Activated CD8-positive, alpha-beta memory T cell treated with anti-CD3 and anti-CD28 coated beads, Interleukin-2, amount 50 U/mL, for 1 hour (primary cell): Measurements from ENCODE around the gene DYNC1H1.
"Not testable (repeated sequence)": the region's sequence is repeated elsewhere in the genome, so short reads cannot be mapped to it uniquely, and the experiment has no call there.

Source experiments
- DNase-seq: peaks from one replicate; pipeline ENCODE4 v3.0.0-alpha.2; 2020; ENCODE audit errors: extremely low read depth

The DYNC1H1 gene

DNA sequence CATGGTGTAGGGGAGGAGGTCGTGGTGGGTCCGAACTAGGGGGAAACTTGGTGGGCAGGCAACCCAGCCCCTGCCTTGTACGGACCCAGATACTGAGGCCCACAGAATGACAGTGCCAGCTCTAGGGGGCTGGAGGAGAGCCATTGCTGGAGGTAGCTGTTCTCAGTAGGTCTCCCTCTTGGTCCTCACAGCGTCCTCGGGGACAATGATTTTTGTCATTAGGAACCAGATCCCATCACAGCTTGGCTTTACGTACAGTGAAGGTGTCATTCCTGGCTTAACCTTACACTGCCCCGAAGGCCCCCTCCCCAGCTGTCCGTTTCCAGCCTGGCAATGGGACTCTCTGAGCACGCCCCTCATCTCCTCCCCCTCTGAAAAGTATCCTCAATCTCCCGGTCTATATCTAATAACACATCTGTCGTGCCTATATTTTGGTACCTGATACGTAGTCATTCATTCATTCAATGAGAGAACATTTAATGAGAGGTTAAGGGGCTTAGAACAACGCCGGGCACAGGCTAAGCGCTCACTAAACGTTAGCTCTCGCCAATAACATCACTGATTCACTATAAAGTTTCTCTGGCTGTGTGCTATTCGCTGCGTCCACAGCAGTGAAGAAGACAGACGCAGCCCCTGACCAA, 597 bp upstream of the DYNC1H1 start:
- DNase-seq, result no peak

- no peak for DNase-seq
Observed at GRCh38 chr14:101965181-101965544, 790 bp downstream of the DYNC1H1 start.

GRCh38 chr14:101965770-101966722, 1.7 kb downstream of the DYNC1H1 start:
- no peak for DNase-seq

DNA sequence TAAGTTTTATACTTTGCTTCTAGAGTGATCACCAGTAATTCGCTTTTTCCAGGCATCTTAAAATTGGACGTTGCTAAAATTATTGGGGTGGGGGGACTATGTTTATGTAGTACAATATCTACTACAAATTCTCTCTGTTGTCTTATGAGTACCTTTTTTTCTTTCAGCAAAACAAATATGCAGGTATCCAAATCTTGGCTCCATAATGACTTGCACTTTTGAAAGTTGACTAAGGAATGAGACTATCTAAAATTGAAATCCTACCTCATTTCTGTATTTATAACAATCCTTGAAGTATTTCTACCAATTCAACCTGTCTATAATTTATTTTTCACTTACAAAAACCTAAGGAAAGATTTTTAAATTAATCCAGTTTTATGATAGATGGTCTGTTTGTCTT, 2.4 kb downstream of the DYNC1H1 start:
- no peak for DNase-seq

- no peak for DNase-seq
Observed at GRCh38 chr14:101968186-101968585, 3.8 kb downstream of the DYNC1H1 start.

DNA sequence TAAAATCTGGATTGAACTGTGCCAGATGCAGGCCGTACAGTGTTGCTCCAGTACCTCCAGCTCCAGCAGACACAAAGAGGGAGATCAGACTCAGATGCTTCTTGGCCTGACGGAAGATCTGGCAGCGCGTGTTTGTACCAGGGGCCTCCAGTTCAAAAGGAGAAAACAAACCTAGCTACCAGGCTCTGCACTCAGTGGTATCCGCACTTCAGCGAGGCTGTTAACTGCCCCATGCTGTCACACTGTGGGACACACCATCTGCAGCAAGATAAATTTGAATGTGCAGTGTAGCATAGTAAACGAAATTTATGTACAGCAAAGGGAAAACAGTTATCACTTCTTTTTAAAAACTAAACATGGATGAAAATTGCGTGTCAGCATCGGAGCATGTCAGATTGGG, 5.1 kb downstream of the DYNC1H1 start:
- no peak for DNase-seq

GRCh38 chr14:101970830-101971400, 6.5 kb downstream of the DYNC1H1 start:
- DNase-seq, result no peak

DNA sequence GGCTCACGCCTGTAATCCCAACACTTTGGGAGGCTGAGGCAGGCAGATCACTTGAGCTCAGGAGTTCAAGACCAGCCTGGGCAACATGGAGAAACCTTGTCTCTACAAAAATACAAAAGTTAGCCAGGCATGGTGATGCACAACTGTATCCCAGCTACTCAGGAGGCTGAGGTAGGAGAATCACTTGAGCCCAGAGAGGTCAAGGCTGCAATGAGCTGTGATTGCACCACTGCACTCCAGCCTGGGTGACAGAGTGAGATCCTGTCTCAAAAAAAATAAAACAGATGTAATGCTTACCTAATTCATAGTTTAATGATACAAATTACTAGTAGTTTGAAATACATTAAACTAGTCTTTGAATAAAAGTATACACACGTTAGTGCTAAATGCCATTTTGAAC, 7.1 kb downstream of the DYNC1H1 start:
- not testable (repeated sequence) for DNase-seq

GRCh38 chr14:101972126-101972866, 7.9 kb downstream of the DYNC1H1 start:
- no peak for DNase-seq

GRCh38 chr14:101973356-101973755, 9.0 kb downstream of the DYNC1H1 start:
- DNase-seq, result no peak

DNA sequence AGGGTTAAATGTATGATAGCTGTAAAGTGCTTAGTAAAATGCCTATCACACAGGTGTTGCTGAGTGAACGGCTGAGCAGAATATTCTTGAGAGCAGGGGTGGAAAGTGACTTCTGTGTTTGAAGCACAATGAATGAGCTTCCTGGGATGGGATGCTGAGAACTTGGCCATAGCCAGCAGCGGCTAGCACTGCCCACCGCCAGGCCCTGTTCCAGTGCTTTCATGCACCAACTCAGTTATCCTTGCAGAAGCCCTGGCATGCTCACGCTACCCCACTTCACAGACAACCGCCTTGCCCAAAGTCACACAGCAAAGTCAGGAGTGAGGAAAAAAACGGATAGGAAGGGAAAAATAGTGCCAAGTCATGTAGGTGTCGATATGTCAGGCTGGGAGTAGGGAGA, 10.9 kb downstream of the DYNC1H1 start:
- DNase-seq, result no peak

- DNase-seq, result no peak
Observed at GRCh38 chr14:101977311-101978071, 13.1 kb downstream of the DYNC1H1 start.

DNA sequence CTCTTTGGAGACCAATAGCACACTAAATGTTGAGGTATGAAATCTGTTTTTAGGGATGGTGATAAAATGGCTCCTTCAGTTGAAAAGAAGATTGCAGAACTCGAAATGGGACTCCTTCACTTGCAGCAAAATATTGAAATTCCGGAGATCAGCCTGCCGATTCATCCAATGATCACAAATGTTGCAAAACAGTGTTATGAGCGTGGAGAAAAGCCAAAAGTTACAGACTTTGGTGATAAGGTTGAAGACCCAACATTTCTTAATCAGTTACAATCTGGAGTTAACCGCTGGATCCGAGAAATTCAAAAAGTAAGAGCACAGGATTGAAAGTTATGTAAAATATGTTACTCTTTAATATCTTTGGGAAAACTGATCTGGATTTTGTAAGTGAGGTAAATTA, 15.3 kb downstream of the DYNC1H1 start:
- DNase-seq, result no peak

- DNase-seq, result no peak
Observed at GRCh38 chr14:101980251-101980650, 15.9 kb downstream of the DYNC1H1 start.

- DNase-seq, result no peak
Observed at GRCh38 chr14:101980700-101981099, 16.3 kb downstream of the DYNC1H1 start.

- no peak for DNase-seq
Observed at GRCh38 chr14:101982621-101983020, 18.2 kb downstream of the DYNC1H1 start.

- not testable (repeated sequence) for DNase-seq
Observed at GRCh38 chr14:101984831-101985230, 20.5 kb downstream of the DYNC1H1 start.

DNA sequence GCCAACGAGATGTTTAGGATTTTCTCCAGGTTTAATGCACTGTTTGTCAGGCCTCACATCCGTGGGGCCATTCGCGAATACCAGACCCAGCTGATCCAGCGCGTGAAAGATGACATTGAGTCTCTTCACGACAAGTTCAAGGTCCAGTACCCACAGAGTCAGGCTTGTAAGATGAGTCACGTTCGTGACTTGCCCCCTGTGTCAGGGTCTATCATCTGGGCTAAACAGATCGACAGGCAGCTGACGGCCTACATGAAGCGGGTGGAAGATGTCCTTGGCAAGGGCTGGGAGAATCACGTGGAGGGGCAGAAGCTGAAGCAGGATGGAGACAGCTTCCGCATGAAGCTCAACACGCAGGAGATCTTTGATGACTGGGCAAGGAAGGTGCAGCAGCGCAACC, 21.6 kb downstream of the DYNC1H1 start:
- no peak for DNase-seq

GRCh38 chr14:101986953-101987352, 22.6 kb downstream of the DYNC1H1 start:
- no peak for DNase-seq

DNA sequence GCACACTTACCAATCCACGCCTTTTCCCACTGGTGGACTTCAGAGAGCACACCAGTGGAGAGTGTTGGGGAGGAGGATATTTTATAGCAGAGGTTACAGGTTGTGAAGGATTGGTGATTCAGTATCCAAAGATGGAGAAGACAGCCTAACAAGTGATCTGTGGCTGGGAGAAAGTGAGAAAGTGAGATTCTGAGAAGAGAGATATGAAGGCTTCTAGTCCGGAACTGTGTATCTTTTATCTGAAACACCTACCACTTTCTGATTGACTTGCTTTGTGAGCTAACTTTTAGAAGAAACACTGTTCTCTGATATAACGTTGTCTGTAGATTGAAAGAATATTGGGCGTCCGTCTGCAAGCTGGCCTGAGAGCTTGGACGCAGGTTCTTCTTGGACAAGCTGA, 24.0 kb downstream of the DYNC1H1 start:
- DNase-seq, result no peak

GRCh38 chr14:101991352-101991751, 27.0 kb downstream of the DYNC1H1 start:
- DNase-seq, result no peak
